Memory B cell (primary cell): Measurements from ENCODE around the gene WBP2NL.

Experiments used
- ATAC-seq: fragments of 150-1000 bp; cut with Tn5 transposase; 2 replicates; pipeline ENCODE4 v1.10.0; 2021; ENCODE audit warnings: low read depth, mild to moderate bottlenecking, moderate library complexity
- DNase-seq, 2 donors: peaks; one replicate each; pipeline ENCODE4 v3.0.0; 2022; ENCODE audit warnings: low spot score in 2 of 2
- H3K27ac Mint-ChIP-seq: one replicate; pipeline ENCODE4 v1.8.0; 2022; ENCODE audit warnings: mild to moderate bottlenecking, moderate library complexity, mixed read lengths
- H3K27me3 Mint-ChIP-seq: one replicate; pipeline ENCODE4 v1.8.0; 2022; ENCODE audit warnings: mixed read lengths
- H3K36me3 Mint-ChIP-seq: one replicate; pipeline ENCODE4 v1.8.0; 2022; ENCODE audit warnings: mild to moderate bottlenecking, mixed read lengths
- H3K4me1 Mint-ChIP-seq: one replicate; pipeline ENCODE4 v1.8.0; 2022; ENCODE audit warnings: mixed read lengths
- H3K4me3 Mint-ChIP-seq: one replicate; pipeline ENCODE4 v1.8.0; 2022; ENCODE audit warnings: mild to moderate bottlenecking, moderate library complexity, mixed read lengths
- H3K9me3 Mint-ChIP-seq: one replicate; pipeline ENCODE4 v1.8.0; 2022; ENCODE audit warnings: mixed read lengths

WBP2NL gene

GRCh38 chr22:41992496-41992895 lies 6.1 kb upstream of the WBP2NL start:
- DNase-seq (no peak), ATAC-seq (no peak)
- Mint-ChIP-seq H3K27me3 (peaks cover 5% of the 10 kb centered on the region), H3K4me3 (no peak overlapping the region), H3K36me3 (no peaks in the 10 kb centered on the region), H3K9me3 (no peaks in the 10 kb centered on the region), H3K27ac (no peak overlapping the region), H3K4me1 (peaks cover 3% of the 10 kb centered on the region)

DNA sequence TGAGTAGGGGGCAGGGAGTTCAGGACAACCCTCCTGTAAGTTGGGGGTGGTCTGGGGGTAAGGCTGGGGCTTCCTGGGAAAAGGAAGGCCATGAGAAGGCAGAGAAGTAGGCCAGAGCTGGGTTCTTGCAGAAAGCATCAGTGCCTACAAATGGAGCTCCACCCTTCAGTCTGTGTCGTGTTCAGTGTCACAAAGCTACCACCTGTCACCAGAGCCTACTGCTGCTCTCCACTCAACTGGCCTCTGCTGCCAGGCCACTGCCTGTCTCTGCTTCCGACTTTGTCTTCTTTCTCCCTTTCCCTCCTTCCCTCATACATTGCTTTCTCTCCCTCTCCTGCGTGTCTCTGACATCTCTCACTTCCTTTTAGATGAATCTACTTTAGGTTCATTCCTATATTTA lies 3.4 kb upstream of the WBP2NL start:
- ATAC-seq (no peak), DNase-seq (no peak)
- Mint-ChIP-seq H3K27me3 (no peaks in the 10 kb centered on the region), H3K4me1 (peaks cover 17% of the 10 kb centered on the region), H3K27ac (no peak overlapping the region), H3K9me3 (no peaks in the 10 kb centered on the region), H3K4me3 (no peak overlapping the region), H3K36me3 (peaks cover 1% of the 10 kb centered on the region)

DNA sequence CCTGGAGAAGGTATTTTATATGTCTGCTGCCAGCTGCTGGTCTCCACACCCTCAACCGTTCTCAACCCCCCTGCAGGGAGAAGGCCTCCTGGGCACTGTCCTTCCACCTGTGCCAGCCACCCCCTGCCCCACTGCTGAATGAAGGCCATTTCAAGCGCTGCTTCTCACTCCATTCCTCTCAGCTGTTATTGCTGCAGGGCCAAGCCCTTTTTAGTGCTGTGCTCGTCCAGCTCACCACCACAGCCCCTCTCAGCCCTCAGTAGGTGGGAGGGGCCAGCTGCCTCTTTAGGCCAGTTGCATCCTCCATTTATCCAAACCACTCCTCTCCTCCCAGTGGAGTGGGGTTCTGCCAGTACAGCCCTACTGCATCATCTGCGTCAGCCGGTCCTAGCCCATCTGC lies 1.8 kb upstream of the WBP2NL start:
- no peaks in the 10 kb centered on the region for H3K27me3 Mint-ChIP-seq
- no peak overlapping the region for H3K27ac Mint-ChIP-seq
- H3K4me3 Mint-ChIP-seq = no peak overlapping the region
- H3K4me1 Mint-ChIP-seq = peaks cover 17% of the 10 kb centered on the region
- ATAC-seq (no peak), DNase-seq (no peak)
- H3K9me3 Mint-ChIP-seq = no peaks in the 10 kb centered on the region
- H3K36me3 Mint-ChIP-seq = peaks cover 11% of the 10 kb centered on the region

- H3K27ac Mint-ChIP-seq = no peak overlapping the region
- no peak for ATAC-seq
- H3K4me3 Mint-ChIP-seq = no peak overlapping the region
- peaks cover 16% of the 10 kb centered on the region for H3K36me3 Mint-ChIP-seq
- DNase-seq = no peak
- peaks cover 15% of the 10 kb centered on the region for H3K4me1 Mint-ChIP-seq
- no peaks in the 10 kb centered on the region for H3K27me3 Mint-ChIP-seq
- H3K9me3 Mint-ChIP-seq = peaks cover under 1% of the 10 kb centered on the region
These were observed 1.9 kb downstream of the WBP2NL start for GRCh38 chr22:42000466-42000865.

DNA sequence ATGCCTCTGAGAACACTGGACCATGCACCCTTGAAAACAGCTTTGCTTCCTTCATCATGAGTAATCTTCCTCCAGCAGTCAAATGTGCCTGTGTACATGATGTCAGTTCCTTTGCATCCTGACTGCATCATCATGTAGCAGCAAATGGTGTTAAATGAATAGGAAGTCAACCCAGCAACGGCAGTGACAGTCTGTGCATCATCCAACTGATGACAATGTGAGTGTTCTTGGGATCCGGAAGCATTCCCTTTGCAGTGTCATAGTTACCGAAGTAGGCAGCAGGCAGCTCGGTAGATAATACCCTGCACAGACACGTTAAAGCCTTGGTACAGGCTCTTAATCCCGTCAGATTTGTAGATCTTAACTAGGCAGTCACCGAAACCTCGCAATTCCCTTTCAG lies 2.5 kb downstream of the WBP2NL start:
- H3K27ac Mint-ChIP-seq = no peak overlapping the region
- no peak for ATAC-seq
- H3K4me1 Mint-ChIP-seq = peaks cover 14% of the 10 kb centered on the region

DNA sequence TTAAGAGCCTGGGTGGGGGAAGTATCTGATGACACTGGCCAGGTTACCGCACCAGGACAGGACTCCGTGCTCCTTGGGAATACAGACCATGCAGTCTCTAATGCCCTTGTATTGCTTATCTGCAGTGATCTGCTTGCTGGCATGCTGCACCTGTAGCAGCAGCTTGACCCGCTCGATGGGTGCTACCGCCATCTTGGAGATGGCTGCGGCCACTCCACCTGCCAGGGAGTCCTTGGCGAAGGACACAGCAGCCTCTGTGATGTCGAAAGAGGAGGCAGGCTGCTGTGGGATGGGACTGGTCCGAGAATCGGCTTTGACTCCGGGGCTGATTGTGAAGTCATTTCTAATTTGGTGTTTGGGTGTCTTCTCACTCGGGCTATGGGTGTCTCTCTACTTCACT lies 3.1 kb downstream of the WBP2NL start:
- H3K9me3 Mint-ChIP-seq = peaks cover 3% of the 10 kb centered on the region
- H3K36me3 Mint-ChIP-seq = peaks cover 16% of the 10 kb centered on the region
- no peak overlapping the region for H3K27ac Mint-ChIP-seq
- no peak for DNase-seq
- H3K27me3 Mint-ChIP-seq = no peaks in the 10 kb centered on the region
- no peak for ATAC-seq
- H3K4me3 Mint-ChIP-seq = no peak overlapping the region
- peaks cover 14% of the 10 kb centered on the region for H3K4me1 Mint-ChIP-seq

More for the DNA sequence above, 2.5 kb downstream of the WBP2NL start:
- Mint-ChIP-seq H3K36me3 (peaks cover 16% of the 10 kb centered on the region), H3K4me3 (no peak overlapping the region), H3K9me3 (peaks cover 3% of the 10 kb centered on the region), H3K27me3 (no peaks in the 10 kb centered on the region)
- DNase-seq = no peak

DNA sequence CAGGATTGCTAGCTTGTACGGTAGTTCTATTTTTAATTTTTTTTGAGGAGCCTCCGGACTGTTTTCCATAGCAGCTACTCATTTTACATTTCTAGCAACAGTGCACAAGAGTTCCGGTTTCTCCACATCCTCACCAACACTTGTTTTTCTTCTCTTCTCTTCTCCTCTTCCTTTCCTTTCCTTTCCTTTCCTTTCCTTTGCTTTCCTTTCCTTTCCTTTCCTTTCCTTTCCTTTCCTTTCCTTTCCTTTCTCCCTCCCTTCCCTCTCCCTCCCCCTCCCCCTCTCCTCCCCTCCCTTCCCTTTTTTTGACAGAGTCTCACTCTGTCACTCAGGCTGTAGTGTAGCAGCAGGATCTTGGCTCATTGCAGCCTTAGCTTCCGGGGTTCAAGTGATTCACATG lies 9.3 kb downstream of the WBP2NL start:
- peaks cover 9% of the 10 kb centered on the region for H3K9me3 Mint-ChIP-seq

GRCh38 chr22:42010778-42011177 lies 12.2 kb downstream of the WBP2NL start:
- Mint-ChIP-seq H3K4me3 (no peak overlapping the region), H3K27me3 (no peaks in the 10 kb centered on the region), H3K27ac (no peak overlapping the region), H3K9me3 (peaks cover 6% of the 10 kb centered on the region), H3K36me3 (peaks cover 9% of the 10 kb centered on the region), H3K4me1 (no peaks in the 10 kb centered on the region)
- ATAC-seq = no peak
- no peak for DNase-seq

More for the DNA sequence above, 9.3 kb downstream of the WBP2NL start:
- DNase-seq (no peak), ATAC-seq (no peak)
- Mint-ChIP-seq H3K27ac (no peak overlapping the region), H3K4me1 (no peaks in the 10 kb centered on the region), H3K36me3 (peaks cover 9% of the 10 kb centered on the region), H3K4me3 (no peak overlapping the region), H3K27me3 (no peaks in the 10 kb centered on the region)

- peaks cover 6% of the 10 kb centered on the region for H3K9me3 Mint-ChIP-seq
- H3K27me3 Mint-ChIP-seq = peaks cover 7% of the 10 kb centered on the region
These were observed 14.8 kb downstream of the WBP2NL start for GRCh38 chr22:42013385-42013784.

GRCh38 chr22:42016111-42016510 lies 17.5 kb downstream of the WBP2NL start:
- peaks cover 5% of the 10 kb centered on the region for H3K4me1 Mint-ChIP-seq
- no peak overlapping the region for H3K27ac Mint-ChIP-seq
- no peak for ATAC-seq
- H3K27me3 Mint-ChIP-seq = peaks cover 7% of the 10 kb centered on the region
- DNase-seq = no peak
- peaks cover 7% of the 10 kb centered on the region for H3K36me3 Mint-ChIP-seq
- H3K9me3 Mint-ChIP-seq = peaks cover 6% of the 10 kb centered on the region
- no peak overlapping the region for H3K4me3 Mint-ChIP-seq

More at GRCh38 chr22:42013385-42013784, 14.8 kb downstream of the WBP2NL start:
- Mint-ChIP-seq H3K27ac (no peak overlapping the region), H3K36me3 (peaks cover 9% of the 10 kb centered on the region), H3K4me1 (peaks cover 5% of the 10 kb centered on the region), H3K4me3 (no peak overlapping the region)
- DNase-seq = no peak
- ATAC-seq = no peak

GRCh38 chr22:42018224-42018623 lies 19.6 kb downstream of the WBP2NL start:
- H3K27ac Mint-ChIP-seq = no peak overlapping the region
- no peaks in the 10 kb centered on the region for H3K9me3 Mint-ChIP-seq
- DNase-seq (no peak), ATAC-seq (no peak)
- H3K4me1 Mint-ChIP-seq = peaks cover 11% of the 10 kb centered on the region
- peaks cover 7% of the 10 kb centered on the region for H3K27me3 Mint-ChIP-seq
- peaks cover 2% of the 10 kb centered on the region for H3K36me3 Mint-ChIP-seq
- H3K4me3 Mint-ChIP-seq = no peak overlapping the region

DNA sequence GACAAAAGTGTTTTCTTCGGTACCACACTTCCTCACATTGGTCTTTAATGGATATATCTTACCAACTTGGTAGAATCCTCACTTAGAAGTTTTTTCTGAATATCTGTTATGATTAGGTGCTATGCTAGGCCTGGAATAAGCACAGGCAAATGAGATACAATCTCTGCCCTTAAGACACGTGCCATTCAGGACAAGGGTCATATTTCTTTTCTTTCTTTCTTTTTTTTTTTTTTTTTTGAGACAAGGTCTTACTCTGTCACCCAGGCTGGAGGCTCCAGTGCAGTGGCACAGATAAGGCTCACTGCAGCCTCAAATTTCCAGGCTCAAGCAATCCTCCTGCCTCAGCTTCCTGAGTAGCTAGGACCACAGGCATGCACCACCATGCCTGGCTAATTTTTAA lies 23.0 kb downstream of the WBP2NL start:
- H3K4me3 Mint-ChIP-seq = no peak overlapping the region
- peaks cover 3% of the 10 kb centered on the region for H3K36me3 Mint-ChIP-seq
- ATAC-seq = no peak
- no peak overlapping the region for H3K27ac Mint-ChIP-seq
- H3K4me1 Mint-ChIP-seq = peaks cover 13% of the 10 kb centered on the region
- no peaks in the 10 kb centered on the region for H3K9me3 Mint-ChIP-seq
- peaks cover 7% of the 10 kb centered on the region for H3K27me3 Mint-ChIP-seq
- DNase-seq = no peak

GRCh38 chr22:42022162-42022847 lies 23.7 kb downstream of the WBP2NL start:
- no peak overlapping the region for H3K27ac Mint-ChIP-seq
- peak; percentile 88 for ATAC-seq
- H3K27me3 Mint-ChIP-seq = peaks cover under 1% of the 10 kb centered on the region
- H3K36me3 Mint-ChIP-seq = peaks cover 4% of the 10 kb centered on the region
- DNase-seq = no peak
- no peak overlapping the region for H3K4me3 Mint-ChIP-seq
- peaks cover 9% of the 10 kb centered on the region for H3K4me1 Mint-ChIP-seq
- H3K9me3 Mint-ChIP-seq = no peaks in the 10 kb centered on the region

- H3K36me3 Mint-ChIP-seq = peaks cover 7% of the 10 kb centered on the region
- H3K27ac Mint-ChIP-seq = no peak overlapping the region
- H3K9me3 Mint-ChIP-seq = no peaks in the 10 kb centered on the region
- peaks cover 11% of the 10 kb centered on the region for H3K4me1 Mint-ChIP-seq
- H3K4me3 Mint-ChIP-seq = no peak overlapping the region
- DNase-seq (no peak), ATAC-seq (no peak)
- no peaks in the 10 kb centered on the region for H3K27me3 Mint-ChIP-seq
These were observed 26.8 kb downstream of the WBP2NL start for GRCh38 chr22:42025421-42025820.

DNA sequence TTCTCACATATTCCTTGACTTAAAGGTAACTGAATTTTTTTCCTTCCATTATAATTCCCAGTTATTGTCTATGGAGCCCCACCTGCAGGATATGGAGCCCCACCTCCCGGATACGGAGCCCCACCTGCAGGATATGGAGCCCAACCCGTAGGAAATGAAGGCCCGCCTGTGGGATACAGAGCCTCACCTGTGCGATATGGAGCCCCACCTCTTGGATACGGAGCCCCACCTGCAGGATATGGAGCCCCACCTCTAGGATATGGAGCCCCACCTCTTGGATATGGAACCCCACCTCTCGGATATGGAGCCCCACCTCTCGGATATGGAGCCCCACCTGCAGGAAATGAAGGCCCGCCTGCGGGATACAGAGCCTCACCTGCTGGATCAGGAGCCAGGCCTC lies 28.1 kb downstream of the WBP2NL start:
- DNase-seq (no peak), ATAC-seq (no peak)
- H3K4me3 Mint-ChIP-seq = no peak overlapping the region
- H3K4me1 Mint-ChIP-seq = peaks cover 16% of the 10 kb centered on the region
- no peak overlapping the region for H3K27ac Mint-ChIP-seq
- no peaks in the 10 kb centered on the region for H3K9me3 Mint-ChIP-seq
- no peaks in the 10 kb centered on the region for H3K27me3 Mint-ChIP-seq
- H3K36me3 Mint-ChIP-seq = peaks cover 7% of the 10 kb centered on the region
